Measurements from ENCODE around the gene MRPL2.
"Not testable (repeated sequence)": the region's sequence is repeated elsewhere in the genome, so short reads cannot be mapped to it uniquely, and the experiment has no call there.

MRPL2 gene

GRCh38 chr6:43082806-43083655 lies 23.8 kb upstream of the MRPL2 start:
- no peak for DNase-seq (ENCODE audit: low spot score)

- DNase-seq (ENCODE audit: low spot score): not testable (repeated sequence)
Measured at GRCh38 chr6:43081922-43082321, 22.7 kb upstream of the MRPL2 start.

- DNase-seq (ENCODE audit: low spot score): no peak
Measured at GRCh38 chr6:43081043-43081442, 21.8 kb upstream of the MRPL2 start.

GRCh38 chr6:43078691-43079090 lies 19.5 kb upstream of the MRPL2 start:
- no peak for DNase-seq (ENCODE audit: low spot score)

GRCh38 chr6:43077981-43078511 lies 18.8 kb upstream of the MRPL2 start:
- no peak for DNase-seq (ENCODE audit: low spot score)

- DNase-seq (ENCODE audit: low spot score): no peak
Measured at GRCh38 chr6:43077333-43077809, 18.1 kb upstream of the MRPL2 start.

- peak; percentile 48 for DNase-seq (ENCODE audit: low spot score)
Measured at GRCh38 chr6:43076464-43077332, 17.5 kb upstream of the MRPL2 start.

GRCh38 chr6:43075670-43076463 lies 16.6 kb upstream of the MRPL2 start, which contains the start of gene PTK7:
TSS of gene PTK7 (plus strand) at chr6:43076314. CDS start at chr6:43076489, 175 bp downstream.
- DNase-seq (ENCODE audit: low spot score): peak; percentile 75

GRCh38 chr6:43074847-43075669 lies 15.8 kb upstream of the MRPL2 start:
- no peak for DNase-seq (ENCODE audit: low spot score)

- DNase-seq (ENCODE audit: low spot score): peak; percentile 64
Measured at GRCh38 chr6:43070028-43070632, 10.9 kb upstream of the MRPL2 start.

GRCh38 chr6:43062818-43063217 lies 3.6 kb upstream of the MRPL2 start:
- DNase-seq (ENCODE audit: low spot score): no peak

GRCh38 chr6:43061861-43062260 lies 2.6 kb upstream of the MRPL2 start:
- DNase-seq (ENCODE audit: low spot score): no peak

GRCh38 chr6:43060755-43061633 lies 1.8 kb upstream of the MRPL2 start:
- DNase-seq (ENCODE audit: low spot score): no peak

- DNase-seq (ENCODE audit: low spot score): peak; percentile 50
Measured at GRCh38 chr6:43060034-43060754, 960 bp upstream of the MRPL2 start.

GRCh38 chr6:43058531-43058930 lies 703 bp downstream of the MRPL2 start:
- DNase-seq (ENCODE audit: low spot score): no peak

- DNase-seq (ENCODE audit: low spot score): no peak
Measured at GRCh38 chr6:43055966-43056365, 3.3 kb downstream of the MRPL2 start.

- DNase-seq (ENCODE audit: low spot score): no peak
Measured at GRCh38 chr6:43054206-43054943, 4.9 kb downstream of the MRPL2 start.

All from cerebellar cortex (tissue), 1 donor.